GM19193 (cell line): ENCODE measurements around the gene TACR1.

Experiments
- POLR2A ChIP-seq: IDR thresholded peaks from 4 replicates; pipeline ENCODE4 v1.6.1; 2011; ENCODE audit not compliant: insufficient read depth, insufficient read length; ENCODE audit errors: extremely low read depth

TACR1 gene

GRCh38 chr2:75074228-75074627 is 125.1 kb downstream of the TACR1 start:
- no peak for TF ChIP-seq POLR2A

GRCh38 chr2:75071766-75072165 is 127.6 kb downstream of the TACR1 start:
- TF ChIP-seq POLR2A, result no peak

- TF ChIP-seq POLR2A, result no peak
Measured at GRCh38 chr2:75068546-75068945, 130.8 kb downstream of the TACR1 start.

- no peak for TF ChIP-seq POLR2A
Measured at GRCh38 chr2:75067506-75067905, 131.8 kb downstream of the TACR1 start.

GRCh38 chr2:75066121-75066902 is 133.0 kb downstream of the TACR1 start:
- TF ChIP-seq POLR2A, result no peak

- TF ChIP-seq POLR2A, result no peak
Measured at GRCh38 chr2:75065402-75066008, 133.8 kb downstream of the TACR1 start.

- TF ChIP-seq POLR2A, result no peak
Measured at GRCh38 chr2:75064691-75065396, 134.5 kb downstream of the TACR1 start.

GRCh38 chr2:75063906-75064305 is 135.4 kb downstream of the TACR1 start:
- TF ChIP-seq POLR2A, result no peak

- no peak for TF ChIP-seq POLR2A
Measured at GRCh38 chr2:75058427-75058826, 140.9 kb downstream of the TACR1 start.

GRCh38 chr2:75055820-75056675 is 143.3 kb downstream of the TACR1 start:
- no peak for TF ChIP-seq POLR2A

GRCh38 chr2:75055142-75055819 is 144.0 kb downstream of the TACR1 start:
- no peak for TF ChIP-seq POLR2A

- TF ChIP-seq POLR2A, result no peak
Measured at GRCh38 chr2:75054296-75054695, 145.0 kb downstream of the TACR1 start.

GRCh38 chr2:75053484-75054112 is 145.7 kb downstream of the TACR1 start:
- TF ChIP-seq POLR2A, result no peak
